IMR-90 (cell line): Measurements from ENCODE around the gene DAG1. TPM values are rescaled to one million over a fixed set of nuclear protein-coding genes. Genes with fewer than 3 reads are reported as not detected.

Experiments used
- ATAC-seq: fragments of 200-7000 bp; cut with Tn5 transposase; 2 replicates; pipeline ENCODE4 v1.9.1; 2020; ENCODE audit warnings: low read depth, mild to moderate bottlenecking, moderate library complexity
- BruUV-seq: library from RNA; stranded (reverse); fragments of 400-500 nt; replicated peaks from 2 replicates; lab custom pipeline; 2021; lab: Mats Ljungman, UMichigan
- CTCF ChIA-PET: fragments of 300-600 bp; formaldehyde crosslinking; extraction: SDS; loops from one replicate; lab custom pipeline; 2021; ENCODE audit warnings: antibody characterized with exemption; lab: Yijun Ruan, JAX
- POLR2A ChIA-PET: fragments of 300-600 bp; sonication (Branson Sonifier 250); formaldehyde crosslinking; loops from one replicate; lab custom pipeline; 2022; ENCODE audit warnings: antibody characterized with exemption; ENCODE audit not compliant: unreplicated experiment; lab: Charles Lee
- DNase-seq: peaks from one replicate; pipeline ENCODE4 v3.0.0; 2013
- H2AFZ ChIP-seq: replicated peaks from 2 replicates; pipeline ENCODE3; 2013; ENCODE audit warnings: low read length, mild to moderate bottlenecking; ENCODE audit not compliant: poor library complexity
- H2AK5ac ChIP-seq: 2 replicates; pipeline ENCODE4 v1.6.1; 2013; ENCODE audit warnings: low read depth, low read length, inconsistent platforms
- H2AK9ac ChIP-seq: replicated peaks from 2 replicates; pipeline ENCODE3; 2013; ENCODE audit warnings: mild to moderate bottlenecking, low read depth, low read length, moderate library complexity; ENCODE audit not compliant: poor library complexity
- H2BK120ac ChIP-seq: 2 replicates; pipeline ENCODE4 v1.6.1; 2013; ENCODE audit warnings: low read depth, low read length, inconsistent platforms
- H2BK15ac ChIP-seq: 3 replicates; pipeline ENCODE4 v1.6.1; 2013; ENCODE audit warnings: low read depth, low read length, inconsistent platforms
- H2BK20ac ChIP-seq: 2 replicates; pipeline ENCODE4 v1.6.1; 2013; ENCODE audit warnings: low read depth, mild to moderate bottlenecking, inconsistent platforms, low read length, moderate library complexity
- H2BK5ac ChIP-seq: 2 replicates; pipeline ENCODE4 v1.6.1; 2013; ENCODE audit warnings: mild to moderate bottlenecking, low read depth, low read length, inconsistent platforms; ENCODE audit not compliant: poor library complexity, severe bottlenecking
- H3K14ac ChIP-seq: replicated peaks from 2 replicates; pipeline ENCODE4 v1.6.1; 2013; ENCODE audit warnings: low read depth, low read length, inconsistent platforms
- H3K18ac ChIP-seq: 2 replicates; pipeline ENCODE4 v1.6.1; 2013; ENCODE audit warnings: low read depth, low read length, control low read depth
- H3K23ac ChIP-seq: 2 replicates; pipeline ENCODE4 v1.6.1; 2013; ENCODE audit warnings: low read depth, low read length, inconsistent platforms
- H3K27ac ChIP-seq: 2 replicates; pipeline ENCODE4 v1.5.1; 2013; ENCODE audit warnings: mild to moderate bottlenecking, control low read depth, low read length; ENCODE audit not compliant: insufficient read depth
- H3K27me3 ChIP-seq: 2 replicates; pipeline ENCODE4 v1.6.1; 2013; ENCODE audit warnings: low read length; ENCODE audit not compliant: control insufficient read depth, insufficient read depth
- H3K36me3 ChIP-seq: 2 replicates; pipeline ENCODE4 v1.6.1; 2013; ENCODE audit warnings: low read length, mixed read lengths; ENCODE audit not compliant: control insufficient read depth, insufficient read depth
- H3K4ac ChIP-seq: 2 replicates; pipeline ENCODE4 v1.6.1; 2013; ENCODE audit warnings: low read depth, low read length, inconsistent platforms
- H3K4me1 ChIP-seq: 2 replicates; pipeline ENCODE4 v1.6.1; 2013; ENCODE audit warnings: low read length, mixed read lengths; ENCODE audit not compliant: control insufficient read depth, insufficient read depth
- H3K4me2 ChIP-seq: 2 replicates; pipeline ENCODE4 v1.6.1; 2013; ENCODE audit warnings: low read depth, mild to moderate bottlenecking, control low read depth, low read length, moderate library complexity
- H3K4me3 ChIP-seq: 2 replicates; pipeline ENCODE4 v1.5.1; 2013; ENCODE audit warnings: low read depth, mild to moderate bottlenecking, control low read depth, low read length, moderate library complexity; ENCODE audit not compliant: insufficient read depth
- H3K56ac ChIP-seq: 2 replicates; pipeline ENCODE4 v1.6.1; 2013; ENCODE audit warnings: low read length, inconsistent platforms; ENCODE audit not compliant: insufficient read depth; ENCODE audit errors: extremely low read depth
- H3K79me1 ChIP-seq, 2 experiments: 2 replicates each; pipeline ENCODE4 v1.6.1; 2013; ENCODE audit warnings: low read length in 2 of 2, inconsistent platforms in 1 of 2, low read depth in 1 of 2
- H3K9ac ChIP-seq: 2 replicates; pipeline ENCODE4 v1.6.1; 2013; ENCODE audit warnings: low read depth, low read length, control low read depth
- H3K9me1 ChIP-seq: 2 replicates; pipeline ENCODE4 v1.6.1; 2013; ENCODE audit warnings: low read length, inconsistent platforms; ENCODE audit not compliant: insufficient read depth
- H3K9me3 ChIP-seq: 2 replicates; pipeline ENCODE4 v1.6.1; 2013; ENCODE audit warnings: low read length; ENCODE audit not compliant: control insufficient read depth, insufficient read depth
- H4K20me1 ChIP-seq: 2 replicates; pipeline ENCODE4 v1.6.1; 2013; ENCODE audit warnings: low read length, inconsistent platforms; ENCODE audit not compliant: insufficient read depth
- H4K5ac ChIP-seq: 2 replicates; pipeline ENCODE4 v1.6.1; 2013; ENCODE audit warnings: mild to moderate bottlenecking, low read depth, low read length, control low read depth
- H4K8ac ChIP-seq, 2 experiments: 2 replicates each; pipeline ENCODE4 v1.6.1; 2013; ENCODE audit warnings: low read depth in 2 of 2, low read length in 2 of 2, control low read depth in 1 of 2, inconsistent platforms in 1 of 2
- H4K91ac ChIP-seq: 2 replicates; pipeline ENCODE4 v1.6.1; 2013; ENCODE audit warnings: low read depth, low read length, inconsistent platforms; ENCODE audit not compliant: insufficient read depth
- BHLHE40 ChIP-seq: fragments of 150-350 bp; IDR thresholded peaks from 2 replicates; pipeline ENCODE4 v1.6.1; 2016; ENCODE audit warnings: mild to moderate bottlenecking, low read depth, low read length
- CEBPB ChIP-seq: IDR thresholded peaks from 2 replicates; pipeline ENCODE4 v1.6.1; 2012; ENCODE audit warnings: low read depth, low read length, improper control_type of control experiment
- MAFK ChIP-seq: IDR thresholded peaks from 2 replicates; pipeline ENCODE4 v1.6.1; 2012; ENCODE audit warnings: low read depth, low read length, improper control_type of control experiment
- RFX5 ChIP-seq: IDR thresholded peaks from 2 replicates; pipeline ENCODE4 v1.8.0; 2012; ENCODE audit warnings: low read depth, mild to moderate bottlenecking, low read length, moderate library complexity
- SMC3 ChIP-seq: fragments of 150-350 bp; IDR thresholded peaks from 2 replicates; pipeline ENCODE4 v1.6.1; 2016; ENCODE audit warnings: low read depth, mild to moderate bottlenecking, antibody characterized with exemption, low read length, moderate library complexity
- WGBS, 2 experiments: methylation state at CpG; one replicate each; pipeline versions ENCODE4 v1.1.5 to v1.1.7; 2013; ENCODE audit warnings: missing lambda C conversion rate in 2 of 2; ENCODE audit not compliant: insufficient read length in 1 of 2; ENCODE audit errors: extremely low coverage in 2 of 2; 5-methylcytosine and 5-hydroxymethylcytosine counted together
- dilution Hi-C: fragments of 300-500 bp; cut with HindIII; formaldehyde crosslinking; loops from one replicate; pipeline ENCODE4 v1.14.3; 2018; ENCODE audit warnings: low sequenced_read_pairs; ENCODE audit not compliant: unreplicated experiment
- in situ Hi-C: fragments of 300-500 bp; cut with MboI; formaldehyde crosslinking; loops from 3 replicates; pipeline ENCODE4 v1.14.3; 2019; ENCODE audit warnings: low sequenced_read_pairs, inconsistent platforms, mixed read lengths
- intact Hi-C: fragments of 100-400 bp; cut with micrococcal nuclease; formaldehyde crosslinking; loops from 2 replicates; pipeline ENCODE4 v1.10.0; 2022
- polyA plus RNA-seq, 3 experiments: library from polyadenylated mRNA; depleted of rRNA; stranded (reverse); fragments of >200 nt; gene quantifications; 2 replicates each; pipeline ENCODE4 v1.2.3, GENCODE V29; 2012; ENCODE audit warnings: low replicate concordance in 1 of 3
- total RNA-seq: library from RNA; depleted of rRNA; stranded (reverse); fragments of >200 nt; gene quantifications from 2 replicates; pipeline ENCODE4 v1.2.3, GENCODE V29; 2012
- TF ChIP-seq, protein P1 (sequence below): fragments of 150-350 bp; IDR thresholded peaks from 2 replicates; pipeline ENCODE4 v1.6.1; 2017; ENCODE audit warnings: mild to moderate bottlenecking, antibody characterized with exemption, low read length, low read depth

The DAG1 gene
- total and polyA plus RNA-seq, 2 of the 4 experiments (the other 2 are of a cell fraction) = 31.0 to 40.2 TPM

DNA sequence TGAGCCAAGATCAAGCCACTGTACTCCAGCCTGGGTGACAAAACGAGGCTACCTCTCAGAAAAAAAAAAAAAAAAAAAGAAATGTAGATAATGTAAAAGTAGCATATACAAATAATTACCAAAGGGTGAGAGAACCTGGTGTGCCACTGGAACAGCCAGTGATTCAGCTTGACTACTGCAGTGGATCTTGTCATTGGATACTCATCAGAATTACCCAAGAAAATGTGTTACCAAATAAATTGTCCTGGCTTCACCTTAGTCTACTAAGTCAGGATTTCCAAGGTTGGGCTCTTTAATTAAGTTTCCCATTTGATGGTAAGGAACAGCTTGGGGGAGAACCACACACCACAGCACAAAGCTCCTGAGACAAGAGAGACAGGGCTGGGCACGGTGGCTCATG is 42.5 kb upstream of the DAG1 start:
- no peak overlapping the region for H3K18ac ChIP-seq
- DNase-seq = no peak
- no peak overlapping the region for H4K5ac ChIP-seq
- intact Hi-C loops (no loop called here), dilution Hi-C loops (no loop called here), in situ Hi-C loops (loop anchor here (25.0 kb wide), 1 partner anchor 265 kb away; the partner anchor contains the start of genes CCDC71 and KLHDC8B)
- no peak overlapping the region for H3K14ac ChIP-seq
- peaks cover 3 to 20% of the 10 kb centered on the region in 2 experiments; a peak in 3 of 4 replicates for H3K79me1 ChIP-seq
- no peak overlapping the region for H3K23ac ChIP-seq
- H4K8ac ChIP-seq = no peak overlapping the region
- H2BK5ac ChIP-seq = no peak overlapping the region
- H2BK20ac ChIP-seq = no peak overlapping the region
- no peak for ATAC-seq
- H3K56ac ChIP-seq = no peak overlapping the region
- H3K4ac ChIP-seq = no peak overlapping the region
- H3K4me2 ChIP-seq = no peak overlapping the region
- H3K9ac ChIP-seq = no peak overlapping the region
- ChIA-PET POLR2A (no interaction called here), CTCF (interaction anchor here (0.7 kb wide), 1 partner anchor 71 kb away, joined by 7 read pairs; no protein-coding TSS in a partner anchor)
- peaks cover 12% of the 10 kb centered on the region for H3K9me1 ChIP-seq
- no TSS peak for BruUV-seq
- H3K4me3 ChIP-seq = no peak overlapping the region
- no peak overlapping the region for H2AK5ac ChIP-seq
- no peak overlapping the region for H2BK120ac ChIP-seq
- peaks cover 12% of the 10 kb centered on the region for H3K36me3 ChIP-seq
- H3K4me1 ChIP-seq = peaks cover 7% of the 10 kb centered on the region
- no peak overlapping the region for H3K27ac ChIP-seq
- no CpG with 5 or more reads among the region's 2 CpGs for WGBS, 2 experiments
- no peak overlapping the region for H2AFZ ChIP-seq
- no peaks in the 10 kb centered on the region for H4K20me1 ChIP-seq
- H3K27me3 ChIP-seq = no peaks in the 10 kb centered on the region
- no peak overlapping the region for H2AK9ac ChIP-seq
- H2BK15ac ChIP-seq = no peak overlapping the region
- TF ChIP-seq RFX5 = no peak
- no peak for TF ChIP-seq SMC3
- no peak for TF ChIP-seq CEBPB
- TF ChIP-seq BHLHE40 = no peak
- TF ChIP-seq MAFK = no peak
- TF ChIP-seq, protein P1, sequence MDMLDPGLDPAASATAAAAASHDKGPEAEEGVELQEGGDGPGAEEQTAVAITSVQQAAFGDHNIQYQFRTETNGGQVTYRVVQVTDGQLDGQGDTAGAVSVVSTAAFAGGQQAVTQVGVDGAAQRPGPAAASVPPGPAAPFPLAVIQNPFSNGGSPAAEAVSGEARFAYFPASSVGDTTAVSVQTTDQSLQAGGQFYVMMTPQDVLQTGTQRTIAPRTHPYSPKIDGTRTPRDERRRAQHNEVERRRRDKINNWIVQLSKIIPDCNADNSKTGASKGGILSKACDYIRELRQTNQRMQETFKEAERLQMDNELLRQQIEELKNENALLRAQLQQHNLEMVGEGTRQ = no peak
- no peaks in the 10 kb centered on the region for H3K9me3 ChIP-seq
- no peak overlapping the region for H4K91ac ChIP-seq
